ENCODE results near the gene ZNF804A.

ZNF804A gene

DNA sequence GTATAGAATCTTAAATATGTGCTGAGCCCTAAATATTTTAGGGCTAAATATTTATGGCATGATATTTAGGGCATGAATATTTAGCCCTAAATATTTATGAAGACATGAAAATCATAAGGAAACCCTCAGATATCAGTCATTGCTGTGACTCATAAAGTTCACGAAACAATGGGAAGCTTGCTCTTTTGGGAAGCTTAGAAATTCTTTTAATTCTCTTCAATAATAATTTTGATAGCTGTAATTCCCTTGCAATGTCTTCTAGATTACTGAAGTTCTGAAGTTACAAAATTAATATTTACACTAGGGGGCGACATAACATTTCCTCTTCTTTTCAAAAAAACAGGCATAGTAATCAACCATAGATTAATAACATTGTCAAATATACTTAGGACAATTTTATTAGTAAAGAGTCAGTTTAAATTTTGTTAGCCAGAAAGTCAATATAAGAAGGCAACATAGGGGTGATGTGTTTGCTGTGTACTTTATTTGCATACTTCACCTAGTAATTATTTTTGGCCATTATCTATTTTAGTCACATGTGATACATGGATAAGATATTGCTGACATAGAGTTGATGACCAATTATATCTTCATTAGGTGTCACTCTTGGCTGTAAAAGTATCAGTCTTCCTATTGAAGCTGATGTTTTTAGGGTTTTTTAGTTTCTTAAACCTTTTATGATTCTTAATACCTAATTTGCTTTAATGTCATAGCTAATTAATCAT lies 13.2 kb downstream of the ZNF804A start:
- no peak for DNase-seq

DNA sequence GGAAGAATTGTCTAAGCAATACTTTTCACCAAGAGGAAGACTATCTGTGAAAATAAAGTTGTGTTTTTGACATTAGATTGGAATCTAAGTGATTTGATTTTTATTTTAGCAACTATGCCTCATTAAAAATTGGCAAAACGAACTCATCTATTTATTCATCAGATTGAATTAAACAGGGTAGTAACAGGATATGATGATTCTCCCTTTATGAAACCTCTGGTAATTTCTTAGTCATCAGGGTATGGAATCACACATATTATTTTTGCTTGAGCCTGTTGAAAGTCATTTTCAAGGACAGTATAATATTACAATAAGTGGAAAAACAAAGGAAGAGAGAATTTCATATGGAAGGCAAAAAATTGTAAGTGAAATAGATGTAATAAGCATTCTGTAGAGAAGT lies 22.0 kb downstream of the ZNF804A start:
- DNase-seq: no peak

DNA sequence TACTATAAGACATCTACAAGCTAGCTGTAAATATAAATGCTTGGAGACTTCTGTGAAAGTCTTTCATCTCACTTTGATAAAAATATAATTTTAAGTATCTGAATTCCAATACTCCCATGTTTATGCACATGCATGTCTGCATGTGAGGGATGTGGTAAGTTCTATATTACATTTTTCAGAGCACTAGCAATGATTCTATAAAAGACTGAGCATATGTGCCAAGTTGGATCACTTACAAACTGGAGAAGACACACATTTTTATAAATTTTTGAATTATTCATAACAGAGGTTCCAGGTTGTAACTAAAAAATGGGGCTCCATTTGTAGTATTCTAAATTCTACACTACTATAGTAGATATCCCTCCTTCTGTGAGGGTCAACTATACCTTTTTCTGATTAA lies 26.0 kb downstream of the ZNF804A start:
- no peak for DNase-seq

DNA sequence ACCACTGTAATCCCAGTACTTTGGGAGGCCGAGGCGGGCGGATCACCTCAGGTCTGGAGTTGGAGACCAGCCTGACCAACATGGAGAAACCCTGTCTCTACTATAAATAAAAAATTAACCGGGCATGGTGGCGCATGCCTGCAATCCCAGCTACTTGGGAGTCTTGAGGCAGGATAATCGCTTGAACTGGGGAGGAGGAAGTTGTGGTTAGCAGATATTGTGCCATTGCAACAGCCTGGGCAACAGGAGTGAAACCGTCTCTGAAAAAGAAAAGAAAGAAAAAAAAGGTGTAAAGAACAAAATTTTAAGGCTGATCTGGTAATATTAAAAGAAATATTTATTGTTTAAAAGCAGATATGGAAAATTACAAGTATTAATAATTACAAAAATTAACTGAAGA lies 29.7 kb downstream of the ZNF804A start:
- no peak for DNase-seq

DNA sequence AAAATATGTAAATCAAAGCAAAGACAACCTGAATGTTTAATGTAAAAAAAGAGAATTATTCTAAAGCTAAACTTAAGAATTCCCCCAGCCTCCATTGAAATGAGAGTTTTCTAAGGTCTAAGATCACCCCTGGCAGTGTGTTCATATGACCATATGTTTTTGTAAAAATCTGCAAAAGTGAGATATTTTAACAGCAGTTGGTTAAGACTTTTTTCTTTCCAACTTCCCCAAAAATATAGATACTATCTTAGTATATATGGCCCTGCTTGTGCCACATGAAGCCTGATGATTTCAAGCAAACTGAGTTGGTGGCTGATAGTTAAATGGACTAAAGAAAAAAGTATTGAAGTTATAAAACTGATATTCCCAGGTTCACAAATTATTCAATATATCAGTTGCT lies 35.4 kb downstream of the ZNF804A start:
- DNase-seq: no peak

DNA sequence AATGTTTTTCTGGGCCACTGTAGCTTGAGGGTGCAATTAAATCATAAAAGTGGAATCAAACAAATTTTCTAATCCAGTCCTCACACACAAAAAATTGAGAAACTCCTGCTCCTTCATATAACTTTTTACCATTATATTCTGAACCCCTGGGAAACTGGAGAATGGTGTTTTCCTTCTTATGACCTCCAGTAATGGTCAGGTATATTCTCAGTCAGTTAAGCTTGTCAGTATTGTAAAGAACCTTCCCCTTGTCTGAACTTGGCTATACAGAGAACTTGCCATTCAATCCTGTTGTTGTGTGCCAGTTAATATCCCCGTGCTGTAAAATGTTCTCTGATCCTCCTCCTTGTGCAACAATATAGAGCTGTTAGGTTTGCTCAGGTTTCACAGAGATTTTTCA lies 39.5 kb downstream of the ZNF804A start:
- no peak for DNase-seq

DNA sequence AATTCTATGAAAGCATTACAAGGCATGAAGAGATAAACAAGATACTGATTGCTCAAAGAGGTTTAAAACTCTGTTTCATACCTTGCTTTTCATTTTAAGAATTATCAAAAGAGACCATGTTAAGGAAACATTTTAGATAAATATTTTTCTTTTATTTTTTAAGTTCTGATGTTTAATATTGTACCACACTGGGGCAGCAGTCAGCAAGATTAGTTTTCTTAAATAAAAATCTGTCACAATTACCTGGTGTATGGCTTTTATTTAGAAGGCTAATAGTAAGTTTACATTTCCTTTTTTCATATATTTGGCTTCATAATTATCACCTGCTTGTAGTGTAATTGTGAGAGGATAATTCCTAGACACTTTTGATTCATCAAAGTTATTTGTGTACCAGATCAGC lies 46.4 kb downstream of the ZNF804A start:
- no peak for DNase-seq

DNA sequence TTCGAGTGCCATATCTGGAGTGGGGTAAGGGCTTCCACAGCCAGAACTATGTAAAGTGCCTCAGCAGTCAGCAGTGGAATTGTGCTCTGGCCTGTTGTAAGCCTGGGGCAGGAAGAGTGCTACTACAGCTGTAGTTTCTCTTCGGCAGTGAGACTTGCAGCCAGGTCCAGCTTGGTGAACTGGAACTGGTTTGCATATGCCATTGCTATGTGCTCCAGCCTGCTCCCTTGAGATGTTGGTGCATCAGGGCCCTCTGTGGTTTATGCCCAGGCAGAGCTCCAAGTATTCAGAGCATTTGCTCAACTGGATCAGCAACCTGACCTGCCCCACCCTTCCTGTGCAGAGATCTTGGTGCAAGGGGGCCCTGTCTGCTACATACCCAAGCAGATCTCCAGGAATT lies 47.8 kb downstream of the ZNF804A start:
- DNase-seq: peak; percentile 61

DNA sequence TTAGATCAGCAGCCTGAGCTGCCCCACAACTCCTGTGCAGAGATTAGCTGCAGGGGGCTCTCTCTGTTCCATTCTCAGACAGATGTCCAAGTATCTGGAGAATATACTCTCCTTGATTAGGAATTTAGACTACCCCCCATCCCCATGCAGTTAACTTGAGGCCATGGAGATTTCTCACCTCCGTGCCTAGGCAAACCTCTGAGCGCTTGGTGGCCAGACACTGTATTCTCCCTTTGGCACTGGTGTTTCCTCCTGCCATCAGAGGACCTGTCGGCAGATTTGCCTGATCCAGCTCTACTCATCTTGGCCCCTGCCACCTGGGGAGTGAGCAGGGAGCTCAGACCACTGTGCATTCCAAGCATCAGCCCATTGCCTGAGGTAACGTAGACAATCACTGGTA lies 48.3 kb downstream of the ZNF804A start:
- DNase-seq: no peak

DNA sequence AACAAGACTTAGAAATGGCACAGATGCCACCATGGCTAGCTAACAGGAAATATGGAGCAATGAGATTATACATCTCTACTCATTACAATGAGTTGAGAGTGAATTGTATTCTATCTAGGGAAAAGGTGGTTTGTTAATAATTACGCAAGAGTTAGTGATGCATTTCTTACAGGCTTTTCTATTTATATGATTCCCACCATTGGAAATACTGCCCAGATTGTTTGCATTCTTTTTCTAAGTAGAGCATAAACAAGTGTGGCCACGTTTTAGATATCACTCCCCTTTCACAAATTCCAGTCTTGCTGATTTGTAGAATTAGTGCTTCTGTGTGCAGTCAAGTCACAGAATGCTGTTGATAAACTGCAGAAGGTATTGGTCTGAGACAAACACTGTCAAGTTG lies 56.6 kb downstream of the ZNF804A start:
- DNase-seq: no peak

DNA sequence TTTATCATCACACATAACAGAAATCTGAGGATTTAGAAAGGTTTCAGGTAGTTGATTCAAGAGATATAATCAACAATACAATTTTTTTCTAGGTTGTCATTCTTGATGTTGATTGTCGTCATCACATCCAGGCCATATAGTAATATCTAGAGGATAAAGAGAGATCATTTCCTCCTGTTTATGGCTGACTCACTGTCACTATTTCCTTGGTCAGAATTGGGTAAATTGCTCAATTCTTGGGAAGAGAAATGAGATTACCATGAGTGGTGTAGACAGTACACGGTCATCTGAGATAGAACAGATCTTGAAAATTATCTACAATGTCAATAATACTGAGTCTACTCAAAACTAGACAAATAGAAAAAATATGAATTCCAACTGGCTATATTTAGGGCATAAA lies 78.8 kb downstream of the ZNF804A start:
- no peak for DNase-seq

DNA sequence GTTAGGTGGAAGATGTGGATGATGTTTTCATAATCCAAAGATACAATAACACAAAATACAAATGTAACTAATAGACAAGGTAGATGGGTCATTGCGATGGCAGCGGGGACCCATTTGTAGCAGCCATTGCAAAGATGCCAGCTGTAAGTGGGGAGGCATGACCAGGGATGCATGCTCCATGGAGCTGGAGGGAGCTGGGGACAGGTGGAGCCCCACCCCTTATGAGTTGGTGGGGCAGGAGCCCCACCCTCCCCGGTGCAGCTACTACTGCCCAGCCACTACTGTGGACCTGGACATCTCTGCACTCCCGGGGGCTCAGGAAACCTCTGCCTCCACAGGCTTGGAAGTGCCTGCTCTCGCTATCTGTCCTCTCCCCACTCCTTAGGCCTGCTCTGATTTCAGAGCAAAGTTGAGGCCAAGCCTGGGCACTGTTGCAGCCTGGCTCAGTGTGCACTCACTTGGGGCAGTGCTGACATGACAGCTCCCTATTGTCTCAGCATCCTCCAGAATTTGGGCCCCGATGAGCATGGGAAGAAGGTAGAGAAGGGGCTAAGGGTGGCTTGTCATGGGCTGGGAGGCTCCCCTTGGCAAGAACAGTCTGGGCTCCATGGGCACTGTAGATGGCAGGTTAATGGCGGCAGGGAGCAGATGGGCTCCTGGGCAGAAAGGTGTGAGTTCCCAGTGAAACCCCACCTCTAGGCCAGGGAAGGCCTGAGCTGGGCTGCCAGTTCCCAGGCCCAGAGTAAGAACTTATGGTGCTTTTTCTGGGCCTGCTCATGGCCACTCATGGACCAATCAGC lies 81.1 kb downstream of the ZNF804A start:
- no peak for DNase-seq

DNA sequence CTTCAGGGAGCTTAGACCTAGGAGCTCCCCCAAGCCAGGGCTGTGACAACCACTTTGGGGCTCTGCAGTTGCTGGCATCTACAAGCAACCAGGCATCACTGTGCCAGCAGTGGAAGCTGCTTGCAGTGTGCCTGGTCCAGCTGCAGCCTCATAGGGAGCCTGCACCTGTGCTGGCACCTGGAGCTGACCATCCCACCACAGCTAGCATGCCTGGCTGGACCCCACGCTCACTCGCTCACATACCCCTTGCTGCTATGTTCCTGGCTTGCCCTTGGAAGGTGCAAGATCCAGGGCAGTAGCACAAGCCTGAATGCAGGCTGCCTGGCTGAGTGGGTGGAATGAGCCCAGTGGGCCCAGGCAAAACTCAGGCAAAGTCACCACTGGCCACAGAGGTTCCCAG lies 82.5 kb downstream of the ZNF804A start:
- DNase-seq: no peak

DNA sequence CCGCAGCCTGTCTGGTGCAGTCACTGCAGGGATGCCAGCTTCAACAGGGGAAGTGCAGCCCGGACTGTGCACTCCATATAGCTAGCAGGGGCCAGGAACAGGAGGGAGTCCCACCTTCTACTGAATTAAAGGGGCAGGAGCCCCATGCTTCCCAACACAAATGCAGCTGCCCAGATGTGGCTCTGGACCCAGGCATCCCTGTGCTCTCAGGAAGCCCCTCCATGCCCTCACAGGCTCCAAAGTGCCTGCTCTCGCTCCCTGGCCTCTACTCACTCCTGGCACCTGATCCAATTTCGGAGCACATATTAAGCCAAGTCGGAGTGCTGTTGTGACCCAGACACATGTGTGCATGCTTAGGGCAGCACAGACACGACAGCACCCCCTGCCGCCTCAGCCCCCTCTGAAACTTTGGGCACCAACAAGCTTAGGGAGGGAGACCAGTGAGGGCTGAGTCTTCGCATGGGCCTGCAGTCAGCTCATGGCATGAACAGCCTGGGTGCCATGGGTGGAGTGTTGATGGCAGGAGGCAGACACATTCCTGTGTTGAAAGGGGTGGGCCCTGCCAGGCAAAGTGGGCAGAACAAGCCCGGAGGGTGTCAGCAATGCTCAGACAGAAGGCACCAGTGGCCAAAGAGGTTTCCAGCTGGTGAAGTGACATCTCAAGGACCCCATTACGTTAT lies 83.5 kb downstream of the ZNF804A start:
- no peak for DNase-seq

DNA sequence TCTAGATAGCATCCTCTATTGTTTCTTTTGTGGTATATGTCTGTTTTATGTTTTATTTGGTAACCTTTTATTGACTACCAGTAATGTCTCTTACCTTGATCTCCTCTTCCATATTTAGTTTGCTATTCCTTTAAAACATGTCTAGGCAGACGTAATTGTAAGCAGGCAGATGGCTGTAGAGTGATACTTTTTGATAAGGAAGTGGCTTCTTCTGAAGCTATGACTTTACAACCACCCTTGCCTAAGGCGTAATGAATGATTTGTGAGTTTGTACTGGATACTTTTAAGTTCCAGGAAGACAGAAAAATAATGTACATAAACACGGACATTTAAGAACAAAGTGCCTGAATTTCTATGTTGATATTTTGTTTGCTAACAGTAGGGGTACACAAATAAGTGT lies 85.6 kb downstream of the ZNF804A start:
- DNase-seq: no peak

DNA sequence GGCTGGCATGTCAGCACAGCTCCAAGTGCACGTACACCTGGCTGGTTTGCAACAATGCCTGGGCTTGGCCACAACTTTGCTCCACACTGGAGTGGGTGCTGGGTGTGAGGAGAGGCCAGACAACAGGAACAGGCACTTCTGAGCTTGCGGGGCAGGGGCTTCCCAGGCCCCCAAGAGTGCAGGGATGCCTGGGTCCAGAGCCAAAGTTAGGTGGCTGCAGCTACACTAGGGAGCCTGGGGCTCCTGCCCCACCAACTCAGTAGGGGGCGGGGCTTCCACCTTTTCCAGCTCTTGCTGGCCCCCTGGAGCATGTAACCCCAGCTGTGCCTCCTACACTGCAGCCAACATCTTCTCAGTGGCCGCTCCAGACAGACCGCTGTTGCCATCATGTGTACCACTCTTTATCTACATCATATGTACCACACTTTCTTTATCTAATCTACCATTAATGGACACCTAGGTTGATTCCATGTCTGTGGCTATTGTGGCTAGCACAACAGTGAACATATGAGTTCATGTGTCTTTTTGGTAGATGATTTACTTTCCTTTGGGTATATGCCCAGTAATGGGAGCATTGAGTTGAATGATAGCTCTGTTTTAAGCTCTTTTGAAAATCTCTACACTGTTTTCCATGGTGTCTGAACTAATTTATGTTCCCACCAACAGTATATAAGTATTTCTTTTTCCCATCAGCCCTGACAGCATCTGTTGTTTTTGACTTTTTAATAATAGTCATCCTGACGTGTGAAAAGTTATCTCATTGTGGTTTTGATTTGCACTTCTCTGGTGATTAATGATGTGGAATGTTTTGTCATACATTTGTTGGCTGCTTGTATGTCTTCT lies 87.9 kb downstream of the ZNF804A start:
- DNase-seq: no peak

DNA sequence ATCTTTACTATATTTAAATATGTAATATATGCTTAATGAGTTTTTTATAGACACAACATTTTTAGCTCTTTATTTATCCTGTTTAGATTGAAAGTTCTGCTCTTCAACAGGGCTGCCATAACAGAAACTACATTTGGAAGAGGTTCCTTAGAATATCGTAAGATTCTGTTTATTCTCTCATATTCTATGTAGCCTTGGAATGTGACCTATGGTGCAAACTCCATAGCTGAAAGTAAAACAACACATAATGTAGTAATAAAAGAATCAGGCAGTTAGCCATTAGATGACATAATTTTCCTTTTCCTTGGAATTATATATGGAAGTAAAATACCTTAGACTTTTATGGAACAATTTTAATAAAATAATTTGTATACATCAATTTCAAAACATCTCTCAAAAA lies 91.3 kb downstream of the ZNF804A start:
- no peak for DNase-seq

DNA sequence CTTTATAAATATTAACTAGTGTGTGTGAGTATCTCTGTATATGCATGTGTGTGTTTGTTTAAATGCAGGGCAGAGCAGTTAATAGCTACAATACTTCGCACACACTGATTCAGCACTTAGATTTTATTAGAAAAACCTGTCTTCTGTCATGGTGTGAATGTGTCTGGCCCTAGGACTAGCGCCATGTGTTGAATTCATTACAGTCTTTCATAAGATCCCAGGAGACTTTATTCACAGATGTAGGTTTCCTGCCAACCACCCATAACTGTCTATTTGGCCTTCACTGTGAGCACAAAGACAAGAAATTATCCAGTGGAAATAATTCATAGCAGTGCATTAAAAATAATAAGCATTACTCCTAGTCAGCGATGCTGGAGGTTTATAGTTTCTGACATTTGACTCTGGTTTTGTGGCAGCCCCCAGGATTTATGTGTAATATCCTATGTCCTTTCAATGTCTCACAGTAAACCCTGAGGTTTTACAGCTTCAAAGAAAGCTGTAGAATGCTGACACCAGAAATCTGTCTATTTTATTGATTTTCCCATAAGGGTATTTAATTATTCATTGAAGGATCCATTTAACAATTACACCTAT lies 93.9 kb downstream of the ZNF804A start:
- DNase-seq: no peak

DNA sequence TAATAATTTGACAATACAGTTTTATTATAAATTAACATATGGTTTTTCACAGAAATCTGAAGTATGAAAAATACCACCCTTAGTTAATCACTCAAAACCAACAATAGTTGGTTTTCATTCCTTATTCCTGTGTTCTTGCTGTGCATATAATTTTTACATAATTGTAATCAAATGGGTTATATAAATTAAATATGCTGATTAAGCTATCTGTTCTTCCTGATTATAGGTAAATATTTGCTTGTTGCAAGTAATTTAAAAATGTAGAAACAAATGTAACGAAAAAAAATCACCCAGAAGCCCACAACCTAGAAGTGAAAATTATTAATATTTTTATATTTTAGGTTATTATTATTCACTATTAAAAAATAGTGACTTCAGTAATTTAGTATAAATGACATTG lies 98.3 kb downstream of the ZNF804A start:
- DNase-seq: no peak

DNA sequence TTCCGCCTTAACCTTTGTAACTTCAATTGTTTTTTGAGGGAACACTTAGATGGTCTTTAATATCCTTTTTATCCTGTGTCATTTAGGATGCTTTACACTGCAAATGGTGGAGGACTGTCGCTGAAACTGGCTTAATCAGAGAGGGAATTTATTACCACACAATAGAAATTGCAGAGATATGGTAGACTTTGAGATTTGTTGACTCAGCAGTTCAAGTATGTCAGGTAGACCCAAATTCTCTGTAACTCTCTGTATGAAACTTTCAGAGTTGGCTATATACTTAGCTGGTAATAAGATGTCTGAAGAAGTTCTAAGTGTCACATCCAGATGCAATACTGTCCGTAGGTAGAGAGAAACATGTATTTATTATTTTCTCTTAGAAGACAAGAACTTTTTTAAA lies 100.1 kb downstream of the ZNF804A start:
- DNase-seq: no peak

DNA sequence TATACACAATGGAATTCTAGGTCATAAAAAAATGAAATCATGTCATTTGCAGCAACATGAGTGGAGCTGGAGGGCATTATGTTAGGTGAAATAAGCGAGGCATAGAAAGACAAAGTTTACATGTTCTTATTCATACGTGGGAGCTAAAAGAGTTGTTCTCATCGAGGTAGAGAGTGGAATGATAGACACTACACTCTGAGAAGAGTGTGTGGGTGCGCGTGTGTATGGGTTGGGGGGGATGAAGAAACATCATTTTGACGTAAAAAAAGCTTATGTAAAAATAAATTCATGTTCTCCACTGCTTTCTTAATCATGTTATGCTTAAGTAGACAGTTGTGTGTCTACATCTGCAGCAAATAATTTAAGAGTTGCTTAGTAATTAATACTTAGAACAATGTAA lies 123.6 kb downstream of the ZNF804A start:
- DNase-seq: no peak

DNA sequence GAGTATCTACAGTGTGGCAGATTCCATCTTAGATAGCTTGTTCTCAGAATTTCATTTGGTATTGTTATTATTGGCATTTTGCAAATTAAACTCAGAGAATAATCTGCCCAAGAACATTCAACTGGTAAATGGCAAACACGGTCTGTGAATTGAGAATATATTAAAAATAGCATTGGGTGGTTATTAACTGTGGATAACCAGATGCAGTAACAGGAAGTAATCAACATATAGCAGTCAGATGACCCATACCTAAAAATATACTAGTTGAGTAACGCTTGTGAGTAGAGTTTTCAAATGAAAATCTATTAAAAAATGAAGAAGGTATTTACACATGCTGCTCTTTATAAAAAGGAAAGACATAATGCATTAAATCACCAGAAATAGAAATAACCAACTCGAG lies 129.5 kb downstream of the ZNF804A start:
- DNase-seq: no peak

DNA sequence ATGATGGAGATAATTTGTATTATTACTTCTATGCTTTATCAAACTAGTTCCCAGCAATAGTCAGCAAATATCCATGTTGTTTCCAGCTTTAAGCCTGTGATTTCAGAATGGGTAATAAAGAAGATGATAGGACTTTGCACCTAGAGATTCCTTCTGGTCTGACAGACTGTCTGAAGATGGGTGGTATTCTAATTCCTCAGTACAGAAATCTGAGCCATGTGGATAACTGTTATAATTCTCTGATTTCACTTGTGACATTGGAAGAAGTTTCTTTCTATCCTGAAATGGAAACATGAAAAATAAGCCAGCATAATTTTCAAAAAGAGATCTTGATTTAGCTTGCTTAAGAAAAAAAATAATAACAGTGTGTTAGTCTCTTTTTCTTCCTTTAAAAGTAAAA lies 130.1 kb downstream of the ZNF804A start:
- DNase-seq: no peak
